Measurements from ENCODE around the gene KIAA1958. TPM values are rescaled to one million over a fixed set of nuclear protein-coding genes. Genes with fewer than 3 reads are reported as not detected.
A peak's percentile ranks its signal among the peaks of the same experiment; 100 is the strongest.

KIAA1958 gene
- total RNA-seq, 1 experiment from 2014 or later: 1.1 TPM

GRCh38 chr9:112712678-112713077 lies 226.1 kb downstream of the KIAA1958 start:
- DNase-seq (ENCODE audit: low read depth in 1 of 2, low spot score in 2 of 2): no peak
- no peak overlapping the region for H3K4me3 ChIP-seq

GRCh38 chr9:112717661-112718331 lies 231.2 kb downstream of the KIAA1958 start, which contains the start of gene INIP:
Gene INIP, minus strand, starts transcription at chr9:112718117. Its CDS starts 1,632 bp downstream, at chr9:112716485.
- H3K27me3 ChIP-seq (replicated peaks): no peaks in the 10 kb centered on the region
- peak within 1 kb of the TSS; percentile 72 for H3K4me3 ChIP-seq
- peaks cover 9% of the 10 kb centered on the region for H3K36me3 ChIP-seq
- peak within 1 kb of the TSS; percentile 54 for H3K27ac ChIP-seq
- H3K4me1 ChIP-seq (replicated peaks): peaks cover 3% of the 10 kb centered on the region; the same call in 1 of the 2 replicates
- peak; percentile 91 to 95 for DNase-seq (ENCODE audit: low read depth in 1 of 2, low spot score in 2 of 2)
- 0 out of 2 replicates have a peak, but pooled peaks cover 3% of the 10 kb centered on the region for H3K9me3 ChIP-seq (replicated peaks)

More at GRCh38 chr9:112712678-112713077, 226.1 kb downstream of the KIAA1958 start:
- Histone ChIP-seq H3K27ac (no peak overlapping the region), H3K4me1 (replicated peaks) (peaks cover 3% of the 10 kb centered on the region; the same call in 1 of the 2 replicates), H3K36me3 (peaks cover 20% of the 10 kb centered on the region), H3K9me3 (replicated peaks) (no peaks in the 10 kb centered on the region), H3K27me3 (replicated peaks) (no peaks in the 10 kb centered on the region)

Other genes starting within 250 kb of the KIAA1958 start
- gene PTBP3, start 153.2 kb upstream of the KIAA1958 start, total RNA-seq (2014; rRNA removed; shearing (Covaris generic)): 54.1 and 90.3 TPM in 2 replicates
- 26.3 and 37.4 TPM in 2 replicates for gene HSDL2, start 106.7 kb upstream of the KIAA1958 start, total RNA-seq (2014; rRNA removed; shearing (Covaris generic))
- 31.5 and 73.3 TPM in 2 replicates for gene INIP, start 231.3 kb downstream of the KIAA1958 start, total RNA-seq (2014; rRNA removed; shearing (Covaris generic))